Measurements from ENCODE around the gene VAMP1. TPM values are rescaled to one million over a fixed set of nuclear protein-coding genes. Genes with fewer than 3 reads are reported as not detected.

VAMP1 gene
- total and polyA plus RNA-seq, 2 of the 4 experiments (the other 2 are of a cell fraction), result 7.2 to 21.9 TPM

- H3K14ac ChIP-seq (replicated peaks; ENCODE audit: low read depth, low read length), result no peak overlapping the region
- peaks cover 51% of the 10 kb centered on the region for H3K36me3 ChIP-seq (ENCODE audit: control insufficient read depth, insufficient read depth, low read length)
- H3K79me1 ChIP-seq (ENCODE audit: low read depth in 1 of 2, low read length in 2 of 2), result peaks cover 12 to 29% of the 10 kb centered on the region in 2 experiments; a peak in 3 of 4 replicates
- no peak overlapping the region for H3K56ac ChIP-seq (ENCODE audit: extremely low read depth, insufficient read depth, low read length)
- DNase-seq (no peak), ATAC-seq (ENCODE audit: low read depth) (no peak)
- H3K4ac ChIP-seq (ENCODE audit: low read depth, low read length), result no peak overlapping the region
- H2BK5ac ChIP-seq (ENCODE audit: low read depth, low read length, poor library complexity, severe bottlenecking), result no peak overlapping the region
- WGBS, 2 experiments (ENCODE audit: extremely low coverage in 2 of 2, insufficient read length in 1 of 2), result no CpG with 5 or more reads among the region's 6 CpGs
- H3K4me2 ChIP-seq (ENCODE audit: low read depth, low read length), result no peak overlapping the region
- no peak overlapping the region for H3K4me3 ChIP-seq (ENCODE audit: insufficient read depth, low read depth, low read length)
- dilution Hi-C loops (cut with HindIII; ENCODE audit: low sequenced_read_pairs, unreplicated experiment) (no loop called here), in situ Hi-C loops (cut with MboI; ENCODE audit: low sequenced_read_pairs) (loop anchor here (5.0 to 25.0 kb wide), 4 partner anchors 42 to 402 kb away; no protein-coding TSS in a partner anchor), intact Hi-C loops (cut with micrococcal nuclease) (loop anchor here (2.0 kb wide), 1 partner anchor 33 kb away; no protein-coding TSS in a partner anchor)
- H3K27ac ChIP-seq (ENCODE audit: insufficient read depth, low read length), result no peak overlapping the region; the same call in 1 of the 2 replicates
- H2BK20ac ChIP-seq (ENCODE audit: low read depth, low read length), result no peak overlapping the region
- no peak overlapping the region for H2AK5ac ChIP-seq (ENCODE audit: low read depth, low read length)
- no peak overlapping the region for H2BK120ac ChIP-seq (ENCODE audit: low read depth, low read length)
- H2AK9ac ChIP-seq (replicated peaks; ENCODE audit: low read depth, low read length, poor library complexity), result no peak overlapping the region
- POLR2A ChIA-PET (ENCODE audit: unreplicated experiment), result interaction anchor here (0.6 kb wide), 1 partner anchor 14 kb away, joined by 3 read pairs; no protein-coding TSS in a partner anchor
- no peaks in the 10 kb centered on the region for H3K27me3 ChIP-seq (ENCODE audit: control insufficient read depth, insufficient read depth, low read length)
- no peak overlapping the region for H3K9ac ChIP-seq (ENCODE audit: low read depth, low read length)
- TF ChIP-seq CHD1 (IDR thresholded peaks at IDR 0.05; ENCODE audit: low read depth, low read length) (no peak), RAD21 (IDR thresholded peaks at IDR 0.05; ENCODE audit: low read length) (no peak), CTCF (conservative IDR thresholded peaks at IDR 0.05; ENCODE audit: low read depth, low read length) (no peak), POLR2A (IDR thresholded peaks at IDR 0.05; ENCODE audit: low read depth, low read length) (no peak), RCOR1 (IDR thresholded peaks at IDR 0.05; ENCODE audit: insufficient replicate concordance, low read length) (no peak), CEBPB (IDR thresholded peaks at IDR 0.05; ENCODE audit: low read depth, low read length) (no peak), MAFK (IDR thresholded peaks at IDR 0.05; ENCODE audit: low read depth, low read length) (no peak), RFX5 (IDR thresholded peaks at IDR 0.05; ENCODE audit: low read depth, low read length) (no peak), SMC3 (IDR thresholded peaks at IDR 0.05; ENCODE audit: low read depth, low read length) (no peak), NFE2L2 (IDR thresholded peaks at IDR 0.05; ENCODE audit: low read depth, low read length) (no peak), MAZ (IDR thresholded peaks at IDR 0.05; ENCODE audit: borderline replicate concordance, low read depth, low read length) (no peak), FOS (IDR thresholded peaks at IDR 0.05; ENCODE audit: low read depth, low read length) (no peak), MXI1 (IDR thresholded peaks at IDR 0.05; ENCODE audit: borderline replicate concordance, low read depth, low read length) (no peak), BHLHE40 (IDR thresholded peaks at IDR 0.05; ENCODE audit: low read depth, low read length) (no peak)
- TF ChIP-seq, protein P1, sequence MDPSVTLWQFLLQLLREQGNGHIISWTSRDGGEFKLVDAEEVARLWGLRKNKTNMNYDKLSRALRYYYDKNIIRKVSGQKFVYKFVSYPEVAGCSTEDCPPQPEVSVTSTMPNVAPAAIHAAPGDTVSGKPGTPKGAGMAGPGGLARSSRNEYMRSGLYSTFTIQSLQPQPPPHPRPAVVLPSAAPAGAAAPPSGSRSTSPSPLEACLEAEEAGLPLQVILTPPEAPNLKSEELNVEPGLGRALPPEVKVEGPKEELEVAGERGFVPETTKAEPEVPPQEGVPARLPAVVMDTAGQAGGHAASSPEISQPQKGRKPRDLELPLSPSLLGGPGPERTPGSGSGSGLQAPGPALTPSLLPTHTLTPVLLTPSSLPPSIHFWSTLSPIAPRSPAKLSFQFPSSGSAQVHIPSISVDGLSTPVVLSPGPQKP (IDR thresholded peaks at IDR 0.05; ENCODE audit: borderline replicate concordance, low read depth, low read length), result no peak
- TF ChIP-seq, protein P2, sequence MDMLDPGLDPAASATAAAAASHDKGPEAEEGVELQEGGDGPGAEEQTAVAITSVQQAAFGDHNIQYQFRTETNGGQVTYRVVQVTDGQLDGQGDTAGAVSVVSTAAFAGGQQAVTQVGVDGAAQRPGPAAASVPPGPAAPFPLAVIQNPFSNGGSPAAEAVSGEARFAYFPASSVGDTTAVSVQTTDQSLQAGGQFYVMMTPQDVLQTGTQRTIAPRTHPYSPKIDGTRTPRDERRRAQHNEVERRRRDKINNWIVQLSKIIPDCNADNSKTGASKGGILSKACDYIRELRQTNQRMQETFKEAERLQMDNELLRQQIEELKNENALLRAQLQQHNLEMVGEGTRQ (IDR thresholded peaks at IDR 0.05; ENCODE audit: low read depth, low read length), result no peak
- H3K9me3 ChIP-seq (ENCODE audit: control insufficient read depth, insufficient read depth, low read length), result no peaks in the 10 kb centered on the region
- H3K4me1 ChIP-seq (ENCODE audit: control insufficient read depth, insufficient read depth, low read length), result no peaks in the 10 kb centered on the region; the same call in 1 of the 2 replicates
- H4K5ac ChIP-seq (ENCODE audit: low read depth, low read length), result no peak overlapping the region
- BruUV-seq (replicated peaks), result no TSS peak
- no peak overlapping the region for H3K23ac ChIP-seq (ENCODE audit: low read depth, low read length)
- H3K9me1 ChIP-seq (ENCODE audit: insufficient read depth, low read length), result peaks cover 4% of the 10 kb centered on the region; the same call in 1 of the 2 replicates
- H4K91ac ChIP-seq (ENCODE audit: insufficient read depth, low read depth, low read length), result no peak overlapping the region
- CTCF ChIA-PET, result no interaction called here
- no peak overlapping the region for H4K8ac ChIP-seq (ENCODE audit: low read depth in 2 of 2, low read length in 2 of 2)
- no peak overlapping the region for H2AFZ ChIP-seq (replicated peaks; ENCODE audit: low read length, poor library complexity)
- no peak overlapping the region for H3K18ac ChIP-seq (ENCODE audit: low read depth, low read length)
- H2BK15ac ChIP-seq (ENCODE audit: low read depth, low read length), result no peak overlapping the region
- peaks cover 5% of the 10 kb centered on the region; the same call in 1 of the 2 replicates for H4K20me1 ChIP-seq (ENCODE audit: insufficient read depth, low read length)
Measured at GRCh38 chr12:6463858-6464257, 6.6 kb downstream of the VAMP1 start.
